ENCODE data around the gene HCN2. TPM values are rescaled to one million over a fixed set of nuclear protein-coding genes. Genes with fewer than 3 reads are reported as not detected.
"Not testable (repeated sequence)": the region's sequence is repeated elsewhere in the genome, so short reads cannot be mapped to it uniquely, and the experiment has no call there.

HCN2 gene
- total and polyA plus RNA-seq, 8 donors = 0.06 to 0.50 (median 0.17) TPM

DNA sequence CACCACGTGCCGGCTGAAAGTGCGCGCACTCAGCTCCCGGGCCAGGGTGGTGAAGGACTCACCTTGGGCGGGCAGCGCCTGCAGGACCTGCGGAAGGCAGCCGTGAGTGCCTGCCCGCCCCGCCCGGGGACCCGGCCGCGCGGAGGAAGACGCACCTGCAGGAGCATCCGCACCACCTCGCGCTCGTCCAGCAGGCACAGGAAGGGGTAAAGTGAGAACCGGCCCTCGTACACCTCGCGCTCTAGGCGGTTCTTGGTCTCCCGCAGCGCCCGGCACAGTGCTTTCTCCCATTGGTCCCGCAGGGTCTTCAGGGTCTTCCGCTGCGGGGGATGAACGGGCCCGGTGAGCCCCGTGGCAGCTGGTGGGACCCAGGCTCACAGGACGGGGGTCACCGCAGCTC lies 33.0 kb downstream of the HCN2 start:
- DNase-seq (peak in 1 of 4 donors; percentile 71), ATAC-seq (no peak)
- Histone ChIP-seq H3K36me3 (peaks cover 0 to 90% of the 10 kb centered on the region in 2 donors), H3K4me3 (no peak overlapping the region), H3K9me3 (no peaks in the 10 kb centered on the region), H3K4me1 (no peaks in the 10 kb centered on the region), H3K27me3 (no peaks in the 10 kb centered on the region), H3K27ac (no peak overlapping the region)
- TF ChIP-seq, protein P1, sequence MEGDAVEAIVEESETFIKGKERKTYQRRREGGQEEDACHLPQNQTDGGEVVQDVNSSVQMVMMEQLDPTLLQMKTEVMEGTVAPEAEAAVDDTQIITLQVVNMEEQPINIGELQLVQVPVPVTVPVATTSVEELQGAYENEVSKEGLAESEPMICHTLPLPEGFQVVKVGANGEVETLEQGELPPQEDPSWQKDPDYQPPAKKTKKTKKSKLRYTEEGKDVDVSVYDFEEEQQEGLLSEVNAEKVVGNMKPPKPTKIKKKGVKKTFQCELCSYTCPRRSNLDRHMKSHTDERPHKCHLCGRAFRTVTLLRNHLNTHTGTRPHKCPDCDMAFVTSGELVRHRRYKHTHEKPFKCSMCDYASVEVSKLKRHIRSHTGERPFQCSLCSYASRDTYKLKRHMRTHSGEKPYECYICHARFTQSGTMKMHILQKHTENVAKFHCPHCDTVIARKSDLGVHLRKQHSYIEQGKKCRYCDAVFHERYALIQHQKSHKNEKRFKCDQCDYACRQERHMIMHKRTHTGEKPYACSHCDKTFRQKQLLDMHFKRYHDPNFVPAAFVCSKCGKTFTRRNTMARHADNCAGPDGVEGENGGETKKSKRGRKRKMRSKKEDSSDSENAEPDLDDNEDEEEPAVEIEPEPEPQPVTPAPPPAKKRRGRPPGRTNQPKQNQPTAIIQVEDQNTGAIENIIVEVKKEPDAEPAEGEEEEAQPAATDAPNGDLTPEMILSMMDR (IDR thresholded peaks at IDR 0.05) = no peak
- intact Hi-C loops (cut with DNase I) = no loop called here

DNA sequence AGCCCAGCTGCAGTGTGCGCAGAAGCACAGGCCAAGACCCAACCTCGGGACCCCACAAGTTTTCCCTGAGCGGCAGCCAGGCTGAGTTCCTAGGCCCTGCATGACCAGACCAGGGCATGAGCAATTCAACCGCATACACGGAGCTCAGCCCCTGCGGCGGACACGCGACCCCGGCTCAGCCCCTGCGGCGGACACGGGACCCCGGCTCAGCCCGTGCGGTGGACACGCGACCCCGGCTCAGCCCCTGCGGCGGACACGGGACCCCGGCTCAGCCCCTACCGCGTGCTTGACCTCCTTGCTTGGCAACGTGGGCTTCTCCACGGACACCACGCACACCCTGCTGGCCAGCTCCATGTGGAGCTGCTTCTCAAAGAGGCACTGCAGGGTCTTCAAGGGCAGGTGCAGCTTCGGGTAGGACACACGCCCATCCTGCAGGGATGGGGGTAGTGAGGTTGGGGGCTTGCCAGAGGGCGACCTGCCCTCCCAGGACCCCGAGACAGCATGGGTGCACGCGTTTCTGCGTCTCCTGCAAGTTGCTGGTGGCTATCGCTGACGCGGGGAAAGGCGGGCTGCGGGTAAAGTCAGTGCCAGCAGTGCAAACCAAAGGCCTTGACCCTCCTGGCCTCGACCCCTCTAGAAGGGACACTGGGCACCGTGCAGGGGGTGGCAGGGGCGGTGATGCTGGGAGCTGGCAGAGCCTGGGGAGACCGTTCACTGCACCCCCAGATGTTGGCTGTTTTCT lies 33.7 kb downstream of the HCN2 start:
- TF ChIP-seq, protein P1 (IDR thresholded peaks at IDR 0.05) = no peak
- ATAC-seq (no peak), DNase-seq (peak in 1 of 4 donors; percentile 60)
- Histone ChIP-seq H3K27me3 (no peaks in the 10 kb centered on the region), H3K27ac (no peak overlapping the region), H3K4me1 (no peaks in the 10 kb centered on the region), H3K36me3 (peaks cover 0 to 90% of the 10 kb centered on the region in 2 donors), H3K4me3 (no peak overlapping the region), H3K9me3 (no peaks in the 10 kb centered on the region)
- intact Hi-C loops (cut with DNase I) = no loop called here

DNA sequence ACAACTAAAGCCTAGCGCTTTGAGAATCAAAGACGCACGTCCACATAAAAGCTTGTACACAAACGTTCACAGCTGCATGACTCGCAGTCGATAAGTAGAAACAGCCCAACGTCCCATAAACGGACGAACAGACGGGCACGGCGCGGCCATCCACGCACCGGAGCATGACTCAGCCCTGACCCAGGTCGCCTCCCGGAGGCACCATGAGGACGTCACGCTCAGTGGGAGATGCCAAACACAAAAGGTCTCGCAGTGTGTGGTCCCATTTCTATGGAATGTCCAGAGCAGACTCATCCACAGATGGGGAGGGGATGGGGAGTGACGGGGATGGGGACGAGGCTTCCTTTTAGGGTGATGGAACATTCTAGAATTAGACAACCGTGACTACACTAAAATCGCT lies 34.3 kb downstream of the HCN2 start:
- no peak for DNase-seq
- Histone ChIP-seq H3K4me3 (no peak overlapping the region), H3K4me1 (no peaks in the 10 kb centered on the region), H3K9me3 (no peaks in the 10 kb centered on the region), H3K27ac (no peak overlapping the region), H3K36me3 (peaks cover 0 to 90% of the 10 kb centered on the region in 2 donors), H3K27me3 (no peaks in the 10 kb centered on the region)
- ATAC-seq = no peak
- TF ChIP-seq, protein P1 (IDR thresholded peaks at IDR 0.05) = no peak
- intact Hi-C loops (cut with DNase I) = no loop called here

DNA sequence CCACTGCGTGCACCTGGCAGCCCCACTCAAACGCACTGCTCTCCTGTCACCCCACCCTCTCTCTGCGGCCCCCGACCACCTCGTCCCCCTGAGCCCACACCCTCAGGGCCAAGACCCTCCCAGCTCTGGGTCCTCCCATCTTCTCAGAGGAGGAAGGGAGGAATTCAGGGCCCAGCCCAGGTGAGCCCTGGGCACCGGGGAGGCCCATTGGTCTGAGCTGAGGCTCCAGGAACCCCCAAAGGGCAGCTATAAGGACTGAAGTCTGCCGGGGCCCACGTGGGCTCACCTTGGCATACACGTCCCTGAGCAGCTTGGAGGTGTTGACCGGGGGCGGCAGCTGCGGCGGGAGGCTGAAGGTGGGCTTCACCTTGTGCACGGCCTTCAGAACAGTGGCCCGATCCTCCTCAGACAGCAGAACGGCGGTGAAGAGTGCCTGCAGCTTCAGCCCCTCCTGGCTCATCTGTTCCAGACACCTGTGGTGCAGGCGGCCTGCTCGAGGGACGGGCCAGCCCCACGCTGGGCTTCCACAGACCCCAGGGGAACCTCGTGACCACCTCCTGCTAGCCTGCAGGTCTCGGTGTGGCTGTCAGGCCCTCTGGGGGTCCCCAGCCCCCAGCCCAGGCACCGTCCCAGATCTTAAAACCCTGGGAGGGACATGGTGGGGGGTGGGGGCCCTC lies 34.9 kb downstream of the HCN2 start:
- Histone ChIP-seq H3K27me3 (no peaks in the 10 kb centered on the region), H3K4me1 (no peaks in the 10 kb centered on the region), H3K4me3 (no peak overlapping the region), H3K27ac (no peak overlapping the region), H3K9me3 (no peaks in the 10 kb centered on the region), H3K36me3 (peaks cover 0 to 90% of the 10 kb centered on the region in 2 donors)
- DNase-seq = no peak
- TF ChIP-seq, protein P1 (IDR thresholded peaks at IDR 0.05) = no peak
- ATAC-seq = no peak
- intact Hi-C loops (cut with DNase I) = no loop called here

DNA sequence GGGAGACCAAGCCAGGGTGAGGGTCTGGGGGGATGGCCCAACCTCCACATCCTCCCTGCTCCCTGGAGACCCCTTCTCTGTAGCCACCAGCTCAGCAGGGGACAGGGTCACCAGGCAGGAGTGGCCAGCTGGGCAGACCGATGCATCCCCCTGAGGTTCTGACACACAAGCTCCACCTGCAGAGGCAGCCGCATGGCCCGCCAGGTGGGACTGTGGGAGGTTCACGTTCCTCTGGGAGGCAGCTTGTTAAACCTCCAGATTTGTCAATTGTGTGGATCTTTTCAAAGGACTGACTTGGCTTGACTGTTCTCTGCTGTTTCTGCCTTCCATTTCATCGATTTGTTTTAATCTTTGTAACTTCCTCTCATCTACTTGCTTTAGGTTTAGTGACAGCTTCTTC lies 35.6 kb downstream of the HCN2 start:
- Histone ChIP-seq H3K4me1 (peaks cover 0 to 3% of the 10 kb centered on the region in 2 donors), H3K9me3 (no peaks in the 10 kb centered on the region), H3K27ac (no peak overlapping the region), H3K27me3 (no peaks in the 10 kb centered on the region), H3K36me3 (peaks cover 0 to 90% of the 10 kb centered on the region in 2 donors), H3K4me3 (no peak overlapping the region)
- TF ChIP-seq, protein P1 (IDR thresholded peaks at IDR 0.05) = no peak
- DNase-seq = no peak
- intact Hi-C loops (cut with DNase I) = no loop called here
- no peak for ATAC-seq

DNA sequence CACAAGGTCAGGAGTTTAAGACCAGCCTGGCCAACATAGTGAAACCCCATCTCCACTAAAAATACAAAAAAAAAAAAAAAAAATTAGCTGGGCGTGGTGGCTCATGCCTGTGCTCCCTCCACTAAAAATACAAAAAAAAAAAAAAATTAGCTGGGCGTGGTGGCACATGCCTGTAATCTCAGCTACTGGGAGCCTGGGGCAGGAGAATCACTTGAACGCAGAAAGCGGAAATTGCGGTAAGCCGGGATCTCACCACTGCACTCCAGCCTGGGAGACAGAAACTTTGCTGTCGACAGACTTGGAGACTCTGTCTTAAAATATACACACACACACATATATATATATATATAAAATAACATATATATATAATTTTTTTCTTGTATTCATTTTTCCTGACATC lies 36.9 kb downstream of the HCN2 start:
- DNase-seq; H3K4me1 ChIP-seq; H3K27me3 ChIP-seq; ATAC-seq; H3K4me3 ChIP-seq; intact Hi-C loops (cut with DNase I); H3K9me3 ChIP-seq; H3K27ac ChIP-seq: not testable (repeated sequence)
- peaks cover 0 to 84% of the 10 kb centered on the region in 2 donors for H3K36me3 ChIP-seq

All from left lung (tissue), 10 donors.